Measurements from ENCODE around the gene CDH11.

The CDH11 gene

DNA sequence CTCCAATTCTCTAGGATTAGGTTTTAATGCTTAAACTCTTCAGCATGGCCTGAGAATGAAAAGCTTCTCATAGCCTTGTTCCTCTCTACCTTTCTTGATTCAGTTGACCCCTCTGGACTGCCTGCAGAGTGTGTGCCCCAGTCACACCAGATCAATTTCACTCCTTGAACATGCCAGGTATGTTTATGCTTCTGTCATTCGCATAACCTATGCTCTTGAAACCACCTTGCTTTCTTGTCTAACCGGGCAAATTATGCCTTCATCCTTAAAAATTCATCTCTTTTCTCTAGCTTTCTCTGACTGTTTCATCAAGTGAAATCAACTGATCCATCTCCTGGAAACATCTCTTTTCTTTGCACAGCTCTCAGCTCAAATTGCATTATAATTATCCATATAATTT, 42.3 kb downstream of the CDH11 start:
- Histone ChIP-seq H4K20me1 (ENCODE audit: control insufficient read depth, insufficient read depth, low read depth, low read length) (no peaks in the 10 kb centered on the region), H3K4me1 (ENCODE audit: control insufficient read depth, low read length) (no peaks in the 10 kb centered on the region), H3K4me3 (ENCODE audit: low read length) (no peak overlapping the region), H3K27ac (ENCODE audit: low read depth, low read length) (no peak overlapping the region), H3K79me2 (ENCODE audit: control insufficient read depth, low read length) (no peaks in the 10 kb centered on the region), H3K27me3 (ENCODE audit: control insufficient read depth, low read length) (no peaks in the 10 kb centered on the region), H3K9me3 (ENCODE audit: control insufficient read depth, insufficient read depth, low read length) (no peaks in the 10 kb centered on the region), H3K36me3 (ENCODE audit: control insufficient read depth, low read length) (no peaks in the 10 kb centered on the region), H3K9me2 (replicated peaks; ENCODE audit: control insufficient read depth, low read length) (no peaks in the 10 kb centered on the region), H3K4me2 (ENCODE audit: low read length) (no peak overlapping the region), H3F3A (ENCODE audit: control insufficient read depth, insufficient read depth) (no peaks in the 10 kb centered on the region)
- TF ChIP-seq CTCF (IDR thresholded peaks at IDR 0.05; ENCODE audit: low read depth, low read length, poor library complexity, severe bottlenecking): no peak
- TF ChIP-seq EZH2phosphoT487 (IDR thresholded peaks at IDR 0.05; ENCODE audit: borderline replicate concordance, low read length): no peak

GRCh38 chr16:65077181-65077580, 44.7 kb downstream of the CDH11 start:
- no peak for TF ChIP-seq EZH2phosphoT487 (IDR thresholded peaks at IDR 0.05; ENCODE audit: borderline replicate concordance, low read length)
- no peak for TF ChIP-seq CTCF (IDR thresholded peaks at IDR 0.05; ENCODE audit: low read depth, low read length, poor library complexity, severe bottlenecking)

DNA sequence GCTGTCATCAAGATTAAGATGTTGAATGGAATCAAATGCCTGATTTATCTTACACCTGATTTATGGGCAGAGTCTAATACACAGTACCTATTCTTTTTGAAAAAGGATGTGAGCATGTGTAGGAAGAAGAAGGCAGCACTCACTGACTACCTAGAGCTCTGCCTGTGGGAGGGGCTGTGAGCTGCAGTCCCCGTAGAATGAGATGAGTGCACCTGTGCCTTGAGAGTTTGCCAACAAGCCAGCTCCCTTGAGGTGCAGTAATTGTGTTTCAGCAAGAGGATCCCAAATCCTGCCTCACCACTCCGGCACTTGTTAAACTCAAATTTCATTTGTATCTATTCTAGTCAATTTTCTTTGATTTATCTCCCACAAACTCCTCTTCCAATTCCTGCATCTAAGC, 46.0 kb downstream of the CDH11 start:
- no peaks in the 10 kb centered on the region for H3K4me1 ChIP-seq (ENCODE audit: control insufficient read depth, low read length)
- no peak overlapping the region for H3K27ac ChIP-seq (ENCODE audit: low read depth, low read length)
- H3K36me3 ChIP-seq (ENCODE audit: control insufficient read depth, low read length): no peaks in the 10 kb centered on the region
- H3K79me2 ChIP-seq (ENCODE audit: control insufficient read depth, low read length): no peaks in the 10 kb centered on the region
- H3K4me2 ChIP-seq (ENCODE audit: low read length): no peak overlapping the region
- H3K9me3 ChIP-seq (ENCODE audit: control insufficient read depth, insufficient read depth, low read length): no peaks in the 10 kb centered on the region
- H3K9me2 ChIP-seq (replicated peaks; ENCODE audit: control insufficient read depth, low read length): no peaks in the 10 kb centered on the region
- H3F3A ChIP-seq (ENCODE audit: control insufficient read depth, insufficient read depth): no peaks in the 10 kb centered on the region
- TF ChIP-seq CTCF (IDR thresholded peaks at IDR 0.05; ENCODE audit: low read depth, low read length, poor library complexity, severe bottlenecking) (no peak), EZH2phosphoT487 (IDR thresholded peaks at IDR 0.05; ENCODE audit: borderline replicate concordance, low read length) (no peak)
- no peaks in the 10 kb centered on the region for H3K27me3 ChIP-seq (ENCODE audit: control insufficient read depth, low read length)
- no peak overlapping the region for H3K4me3 ChIP-seq (ENCODE audit: low read length)
- no peaks in the 10 kb centered on the region for H4K20me1 ChIP-seq (ENCODE audit: control insufficient read depth, insufficient read depth, low read depth, low read length)

More at GRCh38 chr16:65077181-65077580, 44.7 kb downstream of the CDH11 start:
- H3K9me2 ChIP-seq (replicated peaks; ENCODE audit: control insufficient read depth, low read length): no peaks in the 10 kb centered on the region
- H3K36me3 ChIP-seq (ENCODE audit: control insufficient read depth, low read length): no peaks in the 10 kb centered on the region
- H3K4me3 ChIP-seq (ENCODE audit: low read length): no peak overlapping the region
- no peaks in the 10 kb centered on the region for H4K20me1 ChIP-seq (ENCODE audit: control insufficient read depth, insufficient read depth, low read depth, low read length)
- no peaks in the 10 kb centered on the region for H3K9me3 ChIP-seq (ENCODE audit: control insufficient read depth, insufficient read depth, low read length)
- no peak overlapping the region for H3K4me2 ChIP-seq (ENCODE audit: low read length)
- H3K79me2 ChIP-seq (ENCODE audit: control insufficient read depth, low read length): no peaks in the 10 kb centered on the region
- no peak overlapping the region for H3K27ac ChIP-seq (ENCODE audit: low read depth, low read length)
- no peaks in the 10 kb centered on the region for H3K4me1 ChIP-seq (ENCODE audit: control insufficient read depth, low read length)
- no peaks in the 10 kb centered on the region for H3F3A ChIP-seq (ENCODE audit: control insufficient read depth, insufficient read depth)
- H3K27me3 ChIP-seq (ENCODE audit: control insufficient read depth, low read length): no peaks in the 10 kb centered on the region

All from DOHH2 (cell line).